ENCODE measurements around the gene HSPB9.

DNA sequence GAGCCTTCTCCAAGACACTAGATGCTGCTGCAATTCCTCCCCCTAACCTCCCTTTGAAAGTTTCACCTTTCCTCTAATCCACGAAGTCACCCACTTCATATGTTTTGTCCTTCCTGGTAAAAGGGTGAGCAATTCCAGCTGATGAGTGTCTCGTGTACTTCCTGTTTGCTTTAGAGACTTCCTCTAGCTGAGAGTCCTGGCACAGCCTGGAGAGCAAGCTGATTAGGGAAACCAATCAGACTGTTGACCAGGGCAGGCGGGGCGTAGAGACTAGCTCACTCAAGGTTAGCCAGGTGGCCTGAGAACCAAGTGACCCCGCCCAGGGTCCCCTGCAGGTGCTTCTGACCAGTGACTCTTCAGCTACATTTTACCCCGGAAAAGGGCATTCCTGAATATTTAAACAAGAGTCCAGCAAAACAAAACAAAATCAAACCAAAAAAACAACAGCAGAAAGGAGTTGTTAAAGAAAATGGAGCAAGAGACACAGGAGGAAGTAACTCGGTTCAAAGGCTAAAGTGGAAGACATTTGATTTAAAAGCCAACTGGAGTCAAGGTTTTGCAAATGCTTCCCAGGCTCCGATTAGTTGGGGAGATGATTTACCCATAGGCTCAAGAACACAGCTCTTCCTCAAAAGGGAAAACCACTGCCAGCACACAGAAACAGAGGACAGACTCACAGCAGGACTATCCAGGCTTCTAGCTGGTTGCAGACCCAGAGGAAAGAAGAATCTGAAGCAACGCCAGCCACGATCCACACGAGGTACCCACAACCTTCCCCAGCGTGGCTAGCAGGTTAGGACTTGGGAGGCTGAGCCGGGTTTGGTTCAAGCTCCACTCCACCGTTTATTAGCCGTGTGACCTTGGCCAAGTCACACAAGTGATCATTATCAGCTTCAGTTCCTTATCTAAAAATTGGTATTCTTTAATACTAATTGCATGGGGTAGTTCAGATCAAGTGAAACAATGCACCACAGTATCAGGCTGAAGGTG lies 13.4 kb downstream of the HSPB9 start:
- TF ChIP-seq, protein P1, sequence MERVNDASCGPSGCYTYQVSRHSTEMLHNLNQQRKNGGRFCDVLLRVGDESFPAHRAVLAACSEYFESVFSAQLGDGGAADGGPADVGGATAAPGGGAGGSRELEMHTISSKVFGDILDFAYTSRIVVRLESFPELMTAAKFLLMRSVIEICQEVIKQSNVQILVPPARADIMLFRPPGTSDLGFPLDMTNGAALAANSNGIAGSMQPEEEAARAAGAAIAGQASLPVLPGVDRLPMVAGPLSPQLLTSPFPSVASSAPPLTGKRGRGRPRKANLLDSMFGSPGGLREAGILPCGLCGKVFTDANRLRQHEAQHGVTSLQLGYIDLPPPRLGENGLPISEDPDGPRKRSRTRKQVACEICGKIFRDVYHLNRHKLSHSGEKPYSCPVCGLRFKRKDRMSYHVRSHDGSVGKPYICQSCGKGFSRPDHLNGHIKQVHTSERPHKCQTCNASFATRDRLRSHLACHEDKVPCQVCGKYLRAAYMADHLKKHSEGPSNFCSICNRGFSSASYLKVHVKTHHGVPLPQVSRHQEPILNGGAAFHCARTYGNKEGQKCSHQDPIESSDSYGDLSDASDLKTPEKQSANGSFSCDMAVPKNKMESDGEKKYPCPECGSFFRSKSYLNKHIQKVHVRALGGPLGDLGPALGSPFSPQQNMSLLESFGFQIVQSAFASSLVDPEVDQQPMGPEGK (CRISPR knock-in tag; IDR thresholded peaks at IDR 0.05; ENCODE audit: borderline replicate concordance) = no peak
- TF ChIP-seq PPARA (CRISPR knock-in tag; IDR thresholded peaks at IDR 0.05; ENCODE audit: borderline replicate concordance) = no peak
- no peak for TF ChIP-seq ZNF565 (CRISPR knock-in tag; conservative IDR thresholded peaks at IDR 0.05; ENCODE audit: low read depth)
- TF ChIP-seq CSDC2 (CRISPR knock-in tag; IDR thresholded peaks at IDR 0.05) = no peak
- TF ChIP-seq RARB (CRISPR knock-in tag; IDR thresholded peaks at IDR 0.05) = no peak
